Adipose tissue (tissue), 3 donors: ENCODE results near the gene TFIP11. TPM values are rescaled to one million over a fixed set of nuclear protein-coding genes. Genes with fewer than 3 reads are reported as not detected.

ENCODE experiments used
- H3K27ac ChIP-seq: one replicate; pipeline ENCODE4 v1.5.1; 2013; ENCODE audit warnings: low read depth, low read length
- WGBS, 3 donors: extraction: QIAGEN DNeasy Blood & Tissue Kit; methylation state at CpG; one replicate each; pipeline ENCODE4 v1.1.7; 2013; 5-methylcytosine and 5-hydroxymethylcytosine counted together
- polyA plus RNA-seq, 3 donors: library from polyadenylated mRNA; stranded (reverse); fragments of 200-250 nt; gene quantifications; one replicate each; pipeline ENCODE4 v1.2.3, GENCODE V29; 2013
- donor health status: healthy with polysubstance abuse.
- donor health status: Bipolar disorder and iron deficiency.
- donor health status: healthy.

The TFIP11 gene
- polyA plus RNA-seq, 3 donors: 10.9 to 15.5 (median 12.1) TPM

DNA sequence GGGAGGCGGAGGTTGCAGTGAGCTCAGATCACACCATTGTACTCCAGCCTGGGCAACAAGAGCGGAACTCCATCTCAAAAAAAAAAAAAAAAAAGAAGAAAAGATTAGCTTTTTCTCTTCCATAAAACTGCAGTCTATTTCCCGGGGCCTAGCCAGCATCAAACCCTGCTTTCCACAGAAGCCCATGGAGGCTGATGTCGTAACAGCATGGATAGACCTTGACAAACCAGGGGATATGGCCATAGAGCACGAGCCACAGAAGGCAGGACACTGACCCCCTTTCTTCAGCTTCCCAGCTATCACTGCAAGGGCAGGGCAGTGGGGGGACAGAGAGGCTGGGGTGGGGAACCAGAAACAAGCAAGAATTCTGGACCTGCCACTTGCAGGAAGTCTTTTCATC lies 50.2 kb downstream of the TFIP11 start:
- WGBS, 3 donors: 90 to 94% (median 94%) methylated on average over 5 of the region's 5 CpGs
- H3K27ac ChIP-seq: no peak overlapping the region

DNA sequence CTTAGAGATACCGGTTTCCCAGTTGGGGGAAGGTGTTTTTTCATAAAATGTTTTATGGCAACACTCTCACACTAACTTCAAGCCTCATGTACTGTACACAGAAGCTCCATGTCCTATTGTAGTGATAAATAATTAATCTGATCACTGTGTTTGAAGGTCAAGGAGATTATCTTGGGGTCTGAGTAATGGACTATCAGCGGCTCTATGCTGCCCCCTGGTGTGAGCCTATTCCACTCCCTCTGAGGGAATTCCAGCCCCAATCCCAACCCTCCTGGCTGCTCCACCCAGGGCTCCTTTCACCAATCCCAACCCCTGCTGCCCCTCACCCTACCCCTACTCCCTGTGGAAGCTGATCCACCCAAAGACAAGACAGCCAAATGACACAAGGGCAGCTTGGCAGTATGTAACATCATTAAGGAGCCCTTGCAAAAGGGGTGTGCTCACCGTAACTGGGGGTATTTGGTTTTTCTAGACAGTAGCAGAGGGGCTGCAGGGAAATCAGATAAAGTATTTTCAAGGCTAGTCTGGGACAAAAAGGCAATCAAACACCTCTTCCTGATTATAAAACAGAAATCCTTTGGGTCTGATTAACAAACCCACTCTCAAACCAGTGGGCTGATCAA lies 51.0 kb downstream of the TFIP11 start:
- no peak overlapping the region for H3K27ac ChIP-seq
- WGBS, 3 donors: 35 to 45% (median 41%) methylated on average over 3 of the region's 3 CpGs

DNA sequence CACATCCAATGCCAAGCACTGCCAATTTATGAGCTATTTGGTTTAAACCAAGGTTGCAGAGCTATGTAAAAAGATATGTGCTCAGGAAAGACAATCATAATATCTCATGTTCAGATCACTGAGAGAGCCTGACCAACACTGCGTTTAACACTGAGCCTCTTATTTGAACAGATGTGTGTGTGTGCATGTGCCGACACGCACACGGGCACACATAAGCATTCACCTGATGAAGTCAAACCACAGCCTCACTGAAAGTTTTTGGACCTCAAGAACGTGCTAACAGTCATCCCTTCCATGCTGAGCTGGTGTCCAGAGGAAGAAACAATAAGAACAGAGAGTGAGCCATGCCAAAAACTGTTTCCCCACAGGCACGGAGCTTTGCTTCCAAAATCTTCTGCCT lies 52.1 kb downstream of the TFIP11 start:
- H3K27ac ChIP-seq: no peak overlapping the region
- WGBS, 3 donors: 78 to 83% (median 82%) methylated on average over 6 of the region's 6 CpGs

DNA sequence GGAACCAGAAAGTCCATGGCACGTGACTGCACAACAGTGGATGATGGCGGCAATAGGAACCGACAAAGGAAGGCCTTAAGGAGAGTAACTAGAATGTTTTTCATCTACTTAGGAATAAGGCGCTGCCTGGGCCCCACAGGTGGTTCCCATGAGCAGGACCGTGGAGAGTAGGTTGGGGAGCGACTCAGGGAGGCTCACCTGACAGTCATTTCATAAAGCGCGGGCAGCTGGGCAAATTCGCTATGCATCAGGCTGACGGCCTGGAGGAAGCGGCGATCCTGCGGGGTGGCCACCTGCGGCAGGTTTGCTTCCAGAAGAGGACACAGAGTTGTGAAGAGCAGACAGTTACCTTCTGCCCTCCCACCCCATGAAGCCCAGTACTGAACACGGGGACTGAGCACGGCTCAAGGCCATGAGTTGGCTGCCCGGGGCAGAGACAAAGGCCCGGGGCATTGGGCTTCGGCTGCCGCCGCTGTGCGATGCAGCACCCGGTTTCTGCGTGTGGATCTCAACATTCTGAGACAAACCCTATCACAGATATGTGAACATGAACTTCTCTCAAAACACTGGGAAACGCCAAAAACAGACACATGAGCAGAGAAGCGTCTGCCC lies 54.5 kb downstream of the TFIP11 start:
- H3K27ac ChIP-seq: no peak overlapping the region
- 89 to 96% (median 95%) methylated on average over 26 of the region's 26 CpGs for WGBS, 3 donors

DNA sequence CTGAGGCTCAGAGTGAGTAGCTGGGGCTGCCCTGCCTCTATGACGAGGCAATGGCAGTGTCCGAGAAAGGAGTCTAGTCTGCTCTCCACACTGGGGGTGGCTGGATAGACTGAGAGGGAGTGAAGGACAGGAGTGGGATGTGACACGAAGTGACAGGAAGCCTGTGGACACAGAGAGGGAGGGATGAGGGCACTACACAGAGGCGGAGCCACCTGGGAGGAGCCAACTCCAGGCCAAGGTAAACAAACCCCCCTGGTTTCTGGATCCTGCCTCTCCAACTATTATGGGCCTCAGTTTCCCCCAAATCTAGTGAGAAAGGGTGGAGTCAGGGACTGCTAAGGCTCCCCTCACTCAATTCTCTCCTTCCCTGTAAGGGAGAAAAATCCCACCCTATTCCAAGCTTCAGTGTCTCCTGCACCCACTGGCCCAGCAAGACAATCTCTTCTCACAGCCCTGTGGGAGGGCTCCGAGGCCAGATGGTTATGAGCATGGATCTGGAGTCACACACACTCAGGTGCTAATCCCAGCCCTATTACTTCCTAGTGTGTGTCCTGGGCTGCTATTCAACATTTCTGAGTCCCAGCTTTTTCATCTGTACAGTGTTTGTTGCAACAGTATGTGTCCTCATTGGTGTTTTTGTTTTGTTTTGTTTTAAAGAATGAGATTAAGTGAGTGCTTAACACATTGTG lies 58.3 kb downstream of the TFIP11 start:
- 83 to 88% (median 84%) methylated on average over 5 of the region's 5 CpGs for WGBS, 3 donors

DNA sequence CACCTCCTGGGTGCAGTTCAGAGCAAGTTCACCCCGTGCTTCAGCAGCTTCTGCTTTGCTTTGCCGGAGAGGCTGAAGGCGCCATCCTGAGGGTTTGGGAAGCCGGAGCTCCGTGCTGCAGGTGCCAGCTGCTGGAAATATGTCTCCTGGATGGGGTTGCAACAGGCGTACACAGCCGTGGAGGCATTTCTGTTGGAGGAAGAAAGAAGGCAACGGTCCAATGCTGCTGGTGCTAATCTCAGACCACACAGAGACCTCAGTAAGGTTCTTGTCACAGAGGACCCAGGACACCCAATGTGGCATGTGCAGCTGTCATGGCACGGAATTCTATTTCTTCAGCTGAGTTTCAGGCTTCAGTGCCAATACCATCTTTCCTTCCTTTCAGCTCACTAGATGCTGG lies 59.1 kb downstream of the TFIP11 start:
- no peak overlapping the region for H3K27ac ChIP-seq
- 92 to 96% (median 94%) methylated on average over 9 of the region's 9 CpGs for WGBS, 3 donors

More for the DNA sequence above, 58.3 kb downstream of the TFIP11 start:
- H3K27ac ChIP-seq: no peak overlapping the region

DNA sequence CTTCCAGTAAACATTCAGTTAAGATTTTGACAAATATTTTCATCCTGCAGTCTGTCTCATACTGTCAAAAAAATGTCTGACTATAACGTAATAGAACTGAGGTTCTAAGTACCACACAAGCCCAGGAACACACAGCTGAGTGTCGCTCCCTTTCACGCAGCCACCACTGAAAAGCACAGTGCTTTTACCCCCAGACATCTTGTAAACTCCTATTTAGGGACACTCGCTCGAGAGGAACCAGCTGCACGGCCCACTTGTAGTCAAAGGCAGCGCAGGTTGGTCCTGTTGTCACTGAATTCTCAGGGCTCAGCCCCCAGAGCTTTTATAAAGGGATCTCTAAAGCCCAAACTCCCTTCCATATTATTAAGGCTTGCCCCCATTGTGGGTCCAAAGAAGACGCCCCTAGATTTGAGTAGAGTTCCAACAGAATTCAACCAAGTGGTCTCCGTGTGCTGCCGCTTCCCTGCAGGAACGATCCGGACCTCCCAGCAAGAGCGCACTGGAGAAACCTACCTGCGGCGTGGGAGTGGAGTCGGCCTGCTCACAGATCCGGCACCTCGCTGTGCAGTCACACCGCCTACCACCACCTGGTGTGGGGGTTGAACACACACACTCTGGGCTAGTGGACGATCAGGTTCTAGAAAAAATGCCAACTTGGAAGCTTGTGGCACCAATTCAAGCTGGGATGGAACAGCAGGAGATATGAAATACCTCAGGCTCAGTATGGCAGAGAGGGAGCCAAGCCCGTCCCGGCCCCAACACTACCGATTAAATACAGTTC lies 59.8 kb downstream of the TFIP11 start:
- WGBS, 3 donors: 93 to 96% (median 96%) methylated on average over 23 of the region's 23 CpGs
- no peak overlapping the region for H3K27ac ChIP-seq

DNA sequence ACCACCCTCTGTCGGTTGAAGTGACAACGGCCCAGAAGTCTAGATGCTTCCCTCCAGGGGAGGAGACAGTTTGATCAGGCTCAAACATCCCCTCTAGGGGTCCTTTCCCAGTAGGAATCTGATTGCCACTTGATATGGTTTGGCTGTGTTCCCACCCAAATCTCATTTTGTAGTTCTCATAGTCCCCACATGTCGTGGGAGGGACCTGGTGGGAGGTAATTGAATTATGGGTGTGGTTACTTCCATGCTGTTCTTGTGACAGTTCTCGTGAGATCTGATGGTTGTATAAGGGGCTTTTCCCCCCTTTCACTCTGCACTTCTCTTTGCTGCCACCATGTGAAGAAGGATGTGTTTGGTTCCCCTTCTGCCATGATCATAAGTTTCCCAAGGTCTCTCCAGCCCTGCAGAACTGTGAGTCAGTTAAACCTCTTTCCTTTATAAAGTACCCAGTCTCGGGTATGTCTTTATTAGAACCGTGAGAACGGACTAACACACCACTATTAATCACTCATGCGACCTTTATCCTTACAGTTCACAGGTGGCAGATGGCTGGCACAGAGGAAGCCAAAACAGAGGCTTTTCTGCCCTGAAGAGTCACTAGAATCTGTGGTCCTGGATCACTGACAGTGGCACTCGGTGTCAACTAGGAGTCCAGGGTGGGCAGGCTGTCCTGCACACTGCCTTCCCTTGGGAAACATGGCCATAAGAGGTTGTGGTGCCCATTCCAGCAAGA lies 61.7 kb downstream of the TFIP11 start:
- WGBS, 3 donors: 78 to 84% (median 81%) methylated on average over 9 of the region's 9 CpGs

DNA sequence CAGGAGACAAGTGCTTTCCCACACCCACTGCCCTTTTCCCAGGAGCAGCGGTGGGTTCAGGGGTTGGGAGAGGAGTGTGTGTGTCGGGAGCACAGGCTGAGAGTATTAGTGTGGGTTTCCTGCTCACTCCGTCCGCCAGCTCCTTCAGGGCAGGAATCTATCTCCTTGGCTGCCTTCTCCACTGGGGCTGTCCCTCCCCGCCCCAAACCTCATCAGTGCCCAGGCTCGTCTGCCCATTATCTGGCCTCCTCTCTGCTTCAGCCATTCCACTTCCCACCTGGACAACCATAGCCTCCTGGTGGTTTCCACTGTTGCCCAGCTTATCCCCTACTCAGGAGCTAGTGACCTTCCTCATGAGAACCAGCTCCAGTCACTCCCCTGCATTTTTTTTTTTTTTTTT lies 63.3 kb downstream of the TFIP11 start:
- no peak overlapping the region for H3K27ac ChIP-seq
- 75 to 84% (median 82%) methylated on average over 6 of the region's 6 CpGs for WGBS, 3 donors

More for the DNA sequence above, 61.7 kb downstream of the TFIP11 start:
- H3K27ac ChIP-seq: no peak overlapping the region

DNA sequence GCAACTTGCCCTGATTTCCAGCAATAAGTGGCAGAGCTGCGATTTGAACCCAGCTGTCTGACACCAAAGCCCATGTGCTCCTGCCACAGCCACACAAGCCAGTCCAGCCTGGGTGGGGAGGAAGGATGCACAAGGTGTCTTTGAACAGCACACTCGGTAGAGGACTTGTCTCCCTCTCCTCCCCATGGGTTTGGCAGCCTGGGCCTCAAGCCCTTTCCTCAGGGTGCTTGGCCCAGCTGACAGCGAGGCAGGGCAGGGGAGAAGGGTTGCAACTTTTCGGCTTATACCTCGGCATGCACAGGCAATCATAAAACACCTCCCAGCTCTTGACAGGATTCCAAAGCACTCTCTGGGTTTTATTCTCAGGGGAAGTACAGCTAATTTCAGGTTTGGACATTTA lies 63.9 kb downstream of the TFIP11 start:
- H3K27ac ChIP-seq: no peak overlapping the region
- 68 to 77% (median 74%) methylated on average over 5 of the region's 5 CpGs for WGBS, 3 donors

DNA sequence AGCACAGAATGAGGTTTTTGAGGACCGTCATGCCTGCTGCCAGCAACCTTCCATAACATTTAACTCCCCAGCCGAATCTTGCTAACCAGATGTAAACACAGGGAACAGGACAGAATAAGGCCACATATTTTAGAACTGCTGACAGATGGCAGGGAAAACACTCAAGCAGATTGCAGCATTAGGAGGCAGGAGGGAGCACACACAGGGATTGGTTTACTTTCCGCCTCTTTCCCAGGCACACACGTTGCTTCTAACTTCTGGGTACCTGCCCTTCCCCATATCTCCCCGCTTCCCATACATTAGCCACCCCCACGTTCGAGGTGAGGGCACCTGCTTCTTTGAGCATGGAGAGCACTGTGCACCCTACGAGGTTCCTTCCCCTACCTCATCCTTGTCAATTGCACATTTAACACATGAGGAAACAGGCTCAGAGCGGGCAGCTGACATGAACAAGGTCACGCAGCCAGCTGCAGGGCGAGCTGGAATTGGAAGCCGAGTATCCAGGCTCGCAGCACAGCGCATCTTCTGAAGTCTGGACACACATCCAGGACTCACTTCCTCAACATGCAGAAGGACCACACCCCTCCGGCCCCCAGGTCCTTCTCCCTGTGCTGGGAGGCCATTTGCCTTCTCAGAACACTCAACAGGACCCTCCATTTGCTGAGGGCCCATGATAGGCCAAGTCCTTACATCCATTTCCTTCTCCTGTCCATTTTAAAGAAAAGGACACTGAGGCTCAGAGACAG lies 64.5 kb downstream of the TFIP11 start:
- 76 to 77% (median 76%) methylated on average over 15 of the region's 15 CpGs for whole genome bisulfite sequencing, 3 donors
- no peak overlapping the region for H3K27ac ChIP-seq

DNA sequence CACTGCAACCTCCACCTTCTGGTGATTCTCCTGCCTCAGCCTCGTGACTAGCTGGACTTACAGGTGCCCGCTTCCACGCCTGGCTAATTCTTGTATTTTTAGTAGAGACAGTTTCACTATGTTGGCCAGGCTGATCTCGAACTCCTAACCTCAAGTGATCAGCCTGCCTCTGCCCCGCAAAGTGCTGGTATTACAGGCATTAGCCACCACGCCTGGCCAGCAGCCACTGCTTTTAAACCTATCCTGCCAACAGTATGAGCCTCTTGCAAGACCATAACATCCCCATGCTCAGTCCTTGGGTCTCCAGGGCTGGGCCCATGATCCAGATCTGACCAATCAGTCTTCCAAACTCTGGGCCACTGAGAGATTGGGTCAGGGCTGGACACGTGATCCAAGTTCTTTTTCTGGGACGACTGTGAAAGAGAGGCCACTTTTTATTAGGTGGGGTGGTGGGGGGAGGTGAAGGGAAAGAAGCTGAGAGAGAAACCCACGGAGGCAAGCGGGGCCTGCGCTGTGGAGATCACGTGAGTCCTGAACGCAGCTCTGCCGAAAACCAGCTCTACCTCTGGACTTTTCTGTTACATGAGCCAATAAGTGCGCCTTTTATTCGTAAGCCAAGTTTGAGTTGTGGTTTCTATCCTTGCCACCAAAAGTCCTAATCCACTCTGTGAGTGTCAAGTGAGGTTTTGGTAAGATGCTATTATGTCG lies 65.3 kb downstream of the TFIP11 start:
- H3K27ac ChIP-seq: no peak overlapping the region
- WGBS, 3 donors: 75 to 87% (median 84%) methylated on average over 17 of the region's 17 CpGs

DNA sequence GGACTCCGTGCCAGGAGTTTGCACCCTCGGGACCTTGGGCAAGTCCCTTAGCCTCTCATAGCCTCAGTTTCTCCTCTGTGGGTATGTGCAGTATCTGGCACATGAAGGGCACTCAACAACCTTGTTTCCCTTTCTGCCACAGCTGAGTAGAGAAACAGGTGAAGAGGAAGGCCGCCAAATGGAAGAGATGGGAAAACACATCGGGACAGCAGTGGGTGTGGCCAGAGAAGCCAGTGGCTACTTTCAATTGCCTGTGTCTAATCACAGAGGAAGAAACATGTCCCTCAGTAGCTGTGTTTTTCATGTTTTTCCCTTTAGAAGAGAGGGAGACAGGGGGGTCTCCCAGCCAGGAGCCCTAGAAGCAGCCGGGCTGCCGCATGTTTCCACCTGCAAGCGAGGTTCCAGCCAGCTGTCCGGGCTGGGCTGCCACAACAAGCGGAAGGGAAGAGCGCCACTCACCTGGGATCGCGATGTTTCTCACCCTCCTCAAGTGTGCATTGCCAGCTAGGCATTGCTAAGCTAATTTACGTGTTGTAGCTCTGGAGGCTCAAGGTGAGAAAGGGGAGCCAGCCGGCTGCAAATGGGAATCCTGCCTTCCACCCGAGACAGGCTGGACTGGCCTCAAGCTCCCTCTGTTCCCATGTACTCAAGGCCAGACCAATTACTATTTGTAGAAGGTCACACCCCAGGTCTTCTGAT lies 66.5 kb downstream of the TFIP11 start:
- no peak overlapping the region for H3K27ac ChIP-seq
- WGBS, 3 donors: 55 to 79% (median 76%) methylated on average over 15 of the region's 15 CpGs

DNA sequence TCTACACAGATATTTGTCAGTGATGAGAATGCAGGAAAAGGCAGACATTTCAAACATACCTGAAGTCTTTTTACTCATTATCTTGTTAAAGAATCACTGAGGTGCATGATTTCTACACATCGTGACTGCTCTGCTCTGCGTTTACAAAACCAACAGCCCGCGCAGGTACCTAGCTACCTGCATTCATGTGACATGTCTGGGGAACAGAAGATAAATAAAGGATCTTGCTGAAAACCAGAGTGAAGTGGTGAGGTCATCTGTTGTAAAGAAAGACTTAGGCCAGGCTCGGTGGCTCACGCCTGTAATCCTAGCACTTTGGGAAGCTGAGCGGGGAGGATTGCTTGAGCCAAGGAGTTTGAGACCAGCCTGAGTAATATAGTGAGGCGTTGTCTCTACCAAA lies 67.5 kb downstream of the TFIP11 start:
- 72 to 90% (median 89%) methylated on average over 8 of the region's 8 CpGs for WGBS, 3 donors
- H3K27ac ChIP-seq: no peak overlapping the region

DNA sequence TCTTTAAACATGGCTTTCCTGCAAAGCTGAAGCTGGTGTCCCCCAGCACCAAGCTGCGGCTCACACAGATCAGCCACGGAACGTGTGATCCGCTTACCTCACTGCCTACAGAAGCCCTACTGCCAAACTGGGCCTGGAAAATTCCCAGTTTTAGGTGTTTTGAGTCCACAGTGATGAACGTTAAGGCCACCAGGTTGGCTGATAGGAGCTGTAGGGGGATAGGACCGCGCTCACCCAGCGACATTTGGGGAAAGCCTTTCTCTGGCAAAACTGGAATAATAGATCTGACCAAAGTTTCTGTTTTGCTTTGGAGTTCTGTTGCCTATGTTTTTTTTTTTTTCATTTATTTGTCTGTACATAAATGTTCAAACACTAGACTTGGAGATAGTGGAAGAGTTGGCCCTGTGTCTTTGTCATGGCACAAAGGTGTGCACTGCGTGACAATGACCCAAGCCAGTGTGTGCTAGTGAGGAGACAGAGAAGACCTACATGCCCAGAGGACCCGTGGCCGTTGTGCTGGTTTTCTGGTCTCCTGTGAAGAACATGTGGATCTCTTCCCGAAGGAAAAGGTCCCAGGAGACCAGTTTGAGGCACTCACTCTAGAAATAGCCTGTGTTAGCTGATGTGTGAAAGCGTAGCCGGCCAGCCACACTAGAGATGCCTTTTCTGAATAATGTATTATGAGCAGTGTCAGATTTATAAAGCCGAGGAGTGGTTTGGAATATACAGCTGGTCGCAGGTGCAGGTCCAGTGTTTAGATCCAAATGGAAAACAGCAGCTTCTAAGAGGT lies 68.2 kb downstream of the TFIP11 start:
- H3K27ac ChIP-seq: no peak overlapping the region
- 85 to 91% (median 87%) methylated on average over 16 of the region's 16 CpGs for WGBS, 3 donors
